ENCODE measurements around the gene EBI3. TPM values are rescaled to one million over a fixed set of nuclear protein-coding genes. Genes with fewer than 3 reads are reported as not detected.
"Not testable (repeated sequence)": the region's sequence is repeated elsewhere in the genome, so short reads cannot be mapped to it uniquely, and the experiment has no call there.

Gene EBI3
- total and polyA plus RNA-seq, 2 of the 8 experiments (the other 6 are each of a cell fraction or from before 2014, with no cell fraction given), result 0.99 to 8.4 TPM

DNA sequence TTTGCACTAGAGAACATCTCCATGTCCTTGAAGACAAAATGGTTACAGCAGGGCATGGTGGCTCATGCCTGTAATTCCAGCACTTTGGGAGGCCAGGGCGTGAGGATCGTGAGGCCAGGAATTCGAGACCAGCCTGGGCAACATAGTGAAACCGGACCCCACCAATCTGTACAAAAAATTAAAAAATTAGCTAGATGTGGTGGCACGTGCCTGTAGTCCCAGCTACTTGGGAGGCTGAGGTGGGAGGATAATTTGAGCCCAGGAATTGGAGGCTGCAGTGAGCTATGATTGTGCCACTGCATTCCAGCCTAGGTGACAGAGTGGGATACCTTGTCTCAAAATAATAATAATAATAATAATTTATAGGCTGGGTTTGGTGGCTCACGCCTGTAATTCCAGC lies 914 bp downstream of the EBI3 start:
- not testable (repeated sequence) for H2BK15ac ChIP-seq (ENCODE audit: low read length); H3K79me2 ChIP-seq (ENCODE audit: control insufficient read depth in 1 of 2, insufficient read depth in 2 of 2, low read length in 2 of 2); H3K4me1 ChIP-seq (replicated peaks in 1 of 4; ENCODE audit: control insufficient read depth in 3 of 4, insufficient read depth in 4 of 4, low read length in 3 of 4); H3K14ac ChIP-seq (ENCODE audit: insufficient read length); H3K18ac ChIP-seq (ENCODE audit: extremely low read depth, low read length); H3K23ac ChIP-seq (ENCODE audit: insufficient read length); DNase-seq (ENCODE audit: low read depth in 1 of 2, low spot score in 2 of 2); H2AK5ac ChIP-seq (ENCODE audit: low read depth, low read length); H2BK120ac ChIP-seq (replicated peaks; ENCODE audit: low read depth, low read length); H3K4me2 ChIP-seq (ENCODE audit: insufficient read depth in 1 of 2, low read depth in 2 of 2, low read length in 2 of 2); H2BK5ac ChIP-seq (ENCODE audit: low read depth, low read length); H4K91ac ChIP-seq (replicated peaks; ENCODE audit: insufficient read length, low read length); H4K8ac ChIP-seq (ENCODE audit: extremely low read depth, insufficient read depth, low read length); H4K5ac ChIP-seq (ENCODE audit: insufficient read length, low read depth, low read length); FAIRE-seq; H3K36me3 ChIP-seq (ENCODE audit: control insufficient read depth in 2 of 4, insufficient read depth in 4 of 4, low read length in 3 of 4); H3K27ac ChIP-seq (ENCODE audit: low read depth, low read length); H3K79me1 ChIP-seq (ENCODE audit: low read depth, low read length); H4K20me1 ChIP-seq (replicated peaks in 1 of 2; ENCODE audit: control insufficient read depth in 1 of 2, insufficient read depth in 2 of 2, low read length in 2 of 2); H3K4ac ChIP-seq (replicated peaks; ENCODE audit: insufficient read length, low read depth, low read length); H2BK20ac ChIP-seq (ENCODE audit: low read length); H3K27me3 ChIP-seq (replicated peaks in 1 of 4; ENCODE audit: control insufficient read depth in 3 of 4, extremely low read depth in 1 of 4, insufficient read depth in 3 of 4, low read length in 3 of 4); H2BK12ac ChIP-seq (ENCODE audit: low read depth, low read length); H3K9ac ChIP-seq (replicated peaks in 1 of 4; ENCODE audit: extremely low read depth in 1 of 4, low read depth in 3 of 4, low read length in 3 of 4); H3K23me2 ChIP-seq (ENCODE audit: low read depth, low read length); H3K56ac ChIP-seq (replicated peaks; ENCODE audit: insufficient read length, low read depth, low read length); H3K9me3 ChIP-seq (ENCODE audit: insufficient read depth in 2 of 2, low read depth in 1 of 2, low read length in 1 of 2); H3K4me3 ChIP-seq (ENCODE audit: extremely low read depth in 1 of 4, insufficient read depth in 2 of 4, low read depth in 3 of 4, low read length in 4 of 4); H2AFZ ChIP-seq (ENCODE audit: low read length)
- POLR2A ChIA-PET (ENCODE audit: partially characterized antibody), result interaction anchor here (0.7 to 1.2 kb wide), 5 partner anchors 12 to 113 kb away, joined by 3 to 5 read pairs (median 3); partner anchors contain the start of genes MPND and YJU2
- CTCF ChIA-PET (ENCODE audit: partially characterized antibody), result interaction anchor here (0.9 kb wide), 3 partner anchors 29 to 74 kb away, joined by 3 to 4 read pairs (median 3); no protein-coding TSS in a partner anchor
- WGBS, 2 experiments (ENCODE audit: extremely low coverage in 1 of 2, insufficient coverage in 1 of 2, insufficient read length in 1 of 2, insufficient replicate concordance in 2 of 2, low coverage in 1 of 2, low lambda C conversion rate in 2 of 2, missing lambda C conversion rate in 1 of 2), result 90% methylated on average over 6 of the region's 6 CpGs; no CpG with 5 or more reads in 1 of the 2 experiments

DNA sequence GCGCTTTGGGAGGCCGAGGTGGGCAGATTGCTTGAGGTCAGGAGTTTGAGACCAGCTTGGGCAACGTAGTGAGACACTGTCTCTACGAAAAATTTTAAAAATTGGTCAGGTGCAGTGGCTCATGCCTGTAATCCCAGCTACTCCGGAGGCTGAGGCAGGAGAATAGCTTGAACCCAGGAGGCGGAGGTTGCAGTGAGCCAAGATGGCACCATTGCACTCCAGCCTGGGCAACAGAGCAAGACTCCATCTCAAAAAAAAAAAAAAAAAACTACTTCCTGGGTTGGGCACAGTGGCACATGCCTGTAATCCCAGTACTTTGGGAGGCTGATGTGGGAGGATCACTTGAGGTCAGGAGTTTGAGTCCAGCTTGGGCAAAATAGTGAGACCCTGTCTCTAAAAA lies 2.2 kb downstream of the EBI3 start:
- not testable (repeated sequence) for H3K79me1 ChIP-seq (ENCODE audit: low read depth, low read length); H3K27ac ChIP-seq (ENCODE audit: low read depth, low read length)

More for the DNA sequence above, 2.2 kb downstream of the EBI3 start:
- not testable (repeated sequence) for H3K18ac ChIP-seq (ENCODE audit: extremely low read depth, low read length); H2BK12ac ChIP-seq (ENCODE audit: low read depth, low read length); H2BK15ac ChIP-seq (ENCODE audit: low read length); H4K5ac ChIP-seq (ENCODE audit: insufficient read length, low read depth, low read length); H3K27me3 ChIP-seq (replicated peaks in 1 of 4; ENCODE audit: control insufficient read depth in 3 of 4, extremely low read depth in 1 of 4, insufficient read depth in 3 of 4, low read length in 3 of 4); H3K9ac ChIP-seq (replicated peaks in 1 of 4; ENCODE audit: extremely low read depth in 1 of 4, low read depth in 3 of 4, low read length in 3 of 4); H2BK5ac ChIP-seq (ENCODE audit: low read depth, low read length); H3K4me3 ChIP-seq (ENCODE audit: extremely low read depth in 1 of 4, insufficient read depth in 2 of 4, low read depth in 3 of 4, low read length in 4 of 4); H4K91ac ChIP-seq (replicated peaks; ENCODE audit: insufficient read length, low read length); H3K4me1 ChIP-seq (replicated peaks in 1 of 4; ENCODE audit: control insufficient read depth in 3 of 4, insufficient read depth in 4 of 4, low read length in 3 of 4); DNase-seq (ENCODE audit: low read depth in 1 of 2, low spot score in 2 of 2); H3K9me3 ChIP-seq (ENCODE audit: insufficient read depth in 2 of 2, low read depth in 1 of 2, low read length in 1 of 2); H3K14ac ChIP-seq (ENCODE audit: insufficient read length); H3K56ac ChIP-seq (replicated peaks; ENCODE audit: insufficient read length, low read depth, low read length); H2AFZ ChIP-seq (ENCODE audit: low read length); H4K8ac ChIP-seq (ENCODE audit: extremely low read depth, insufficient read depth, low read length); H2BK120ac ChIP-seq (replicated peaks; ENCODE audit: low read depth, low read length); H4K20me1 ChIP-seq (replicated peaks in 1 of 2; ENCODE audit: control insufficient read depth in 1 of 2, insufficient read depth in 2 of 2, low read length in 2 of 2); H2AK5ac ChIP-seq (ENCODE audit: low read depth, low read length); H3K23ac ChIP-seq (ENCODE audit: insufficient read length); FAIRE-seq; H3K4ac ChIP-seq (replicated peaks; ENCODE audit: insufficient read length, low read depth, low read length); H2BK20ac ChIP-seq (ENCODE audit: low read length); H3K23me2 ChIP-seq (ENCODE audit: low read depth, low read length); H3K4me2 ChIP-seq (ENCODE audit: insufficient read depth in 1 of 2, low read depth in 2 of 2, low read length in 2 of 2); H3K79me2 ChIP-seq (ENCODE audit: control insufficient read depth in 1 of 2, insufficient read depth in 2 of 2, low read length in 2 of 2); H3K36me3 ChIP-seq (ENCODE audit: control insufficient read depth in 2 of 4, insufficient read depth in 4 of 4, low read length in 3 of 4)
- WGBS, 2 experiments (ENCODE audit: extremely low coverage in 1 of 2, insufficient coverage in 1 of 2, insufficient read length in 1 of 2, insufficient replicate concordance in 2 of 2, low coverage in 1 of 2, low lambda C conversion rate in 2 of 2, missing lambda C conversion rate in 1 of 2), result 94% methylated on average over 6 of the region's 6 CpGs; no CpG with 5 or more reads in 1 of the 2 experiments
- POLR2A ChIA-PET (ENCODE audit: partially characterized antibody), result interaction anchor here (0.6 to 0.9 kb wide), 3 partner anchors 15 to 94 kb away, joined by 3 to 5 read pairs (median 3); partner anchors contain the start of gene YJU2
- CTCF ChIA-PET (ENCODE audit: partially characterized antibody), result interaction anchor here (0.7 to 4.4 kb wide), 5 partner anchors 9 to 123 kb away, joined by 3 to 25 read pairs (median 12); no protein-coding TSS in a partner anchor

Measured in H1 (cell line).